Measurements from ENCODE around the gene PDPK1. TPM values are rescaled to one million over a fixed set of nuclear protein-coding genes. Genes with fewer than 3 reads are reported as not detected.

The PDPK1 gene
- total and polyA plus RNA-seq, 2 experiments from 2014 or later = 19.3 to 25.8 TPM

DNA sequence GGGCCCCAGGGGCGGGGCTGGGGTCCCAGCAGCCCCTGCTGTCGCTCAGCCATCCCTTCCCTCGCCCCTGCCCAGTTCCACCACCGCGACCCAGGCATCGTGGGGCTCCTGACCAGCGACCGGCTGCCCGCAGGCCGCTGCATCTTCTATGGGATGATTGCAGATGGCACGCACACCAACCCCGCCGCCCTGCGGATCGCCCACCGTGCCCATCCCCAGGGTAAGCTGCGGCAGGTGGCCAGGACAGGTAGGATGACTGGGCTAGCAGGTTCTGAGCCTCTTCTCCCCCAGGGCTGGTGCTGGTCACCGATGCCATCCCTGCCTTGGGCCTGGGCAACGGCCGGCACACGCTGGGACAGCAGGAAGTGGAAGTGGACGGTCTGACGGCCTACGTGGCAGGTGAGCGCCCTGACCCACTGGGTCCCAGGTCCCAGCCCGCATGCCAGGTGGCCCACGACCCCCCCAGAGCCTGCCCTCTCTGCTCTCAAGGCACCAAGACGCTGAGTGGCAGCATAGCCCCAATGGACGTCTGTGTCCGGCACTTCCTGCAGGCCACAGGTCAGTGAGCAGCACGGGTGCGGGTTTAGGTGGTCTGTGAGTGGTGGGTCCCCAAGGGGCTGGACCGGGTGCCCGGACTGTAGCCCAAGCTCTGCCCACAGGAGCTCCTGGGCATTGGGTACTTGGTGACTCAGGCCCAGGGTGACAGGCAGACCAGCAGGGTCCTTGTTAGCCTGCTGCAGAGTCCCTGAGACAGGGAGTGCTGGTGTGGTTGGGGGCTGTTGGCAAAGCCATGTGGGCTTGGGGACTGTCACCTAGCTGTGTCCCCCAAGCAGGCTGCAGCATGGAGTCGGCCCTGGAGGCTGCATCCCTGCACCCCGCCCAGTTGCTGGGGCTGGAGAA is 9.4 kb upstream of the PDPK1 start:
- Mint-ChIP-seq H3K27me3 (ENCODE audit: insufficient read depth, low read depth, poor library complexity) (peaks cover 17% of the 10 kb centered on the region), H3K4me3 (no peak overlapping the region), H3K36me3 (ENCODE audit: low read depth) (peaks cover 22% of the 10 kb centered on the region), H3K4me1 (peaks cover 8% of the 10 kb centered on the region), H3K27ac (no peak overlapping the region), H3K9me3 (peaks cover 3% of the 10 kb centered on the region; the same call in 1 of the 3 replicates)
- TF ChIP-seq, protein P1, sequence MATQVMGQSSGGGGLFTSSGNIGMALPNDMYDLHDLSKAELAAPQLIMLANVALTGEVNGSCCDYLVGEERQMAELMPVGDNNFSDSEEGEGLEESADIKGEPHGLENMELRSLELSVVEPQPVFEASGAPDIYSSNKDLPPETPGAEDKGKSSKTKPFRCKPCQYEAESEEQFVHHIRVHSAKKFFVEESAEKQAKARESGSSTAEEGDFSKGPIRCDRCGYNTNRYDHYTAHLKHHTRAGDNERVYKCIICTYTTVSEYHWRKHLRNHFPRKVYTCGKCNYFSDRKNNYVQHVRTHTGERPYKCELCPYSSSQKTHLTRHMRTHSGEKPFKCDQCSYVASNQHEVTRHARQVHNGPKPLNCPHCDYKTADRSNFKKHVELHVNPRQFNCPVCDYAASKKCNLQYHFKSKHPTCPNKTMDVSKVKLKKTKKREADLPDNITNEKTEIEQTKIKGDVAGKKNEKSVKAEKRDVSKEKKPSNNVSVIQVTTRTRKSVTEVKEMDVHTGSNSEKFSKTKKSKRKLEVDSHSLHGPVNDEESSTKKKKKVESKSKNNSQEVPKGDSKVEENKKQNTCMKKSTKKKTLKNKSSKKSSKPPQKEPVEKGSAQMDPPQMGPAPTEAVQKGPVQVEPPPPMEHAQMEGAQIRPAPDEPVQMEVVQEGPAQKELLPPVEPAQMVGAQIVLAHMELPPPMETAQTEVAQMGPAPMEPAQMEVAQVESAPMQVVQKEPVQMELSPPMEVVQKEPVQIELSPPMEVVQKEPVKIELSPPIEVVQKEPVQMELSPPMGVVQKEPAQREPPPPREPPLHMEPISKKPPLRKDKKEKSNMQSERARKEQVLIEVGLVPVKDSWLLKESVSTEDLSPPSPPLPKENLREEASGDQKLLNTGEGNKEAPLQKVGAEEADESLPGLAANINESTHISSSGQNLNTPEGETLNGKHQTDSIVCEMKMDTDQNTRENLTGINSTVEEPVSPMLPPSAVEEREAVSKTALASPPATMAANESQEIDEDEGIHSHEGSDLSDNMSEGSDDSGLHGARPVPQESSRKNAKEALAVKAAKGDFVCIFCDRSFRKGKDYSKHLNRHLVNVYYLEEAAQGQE (IDR thresholded peaks at IDR 0.05; ENCODE audit: unreplicated experiment) = no peak
- TF ChIP-seq ZNF114 (CRISPR knock-in tag; IDR thresholded peaks at IDR 0.05) (no peak), STAT1 (IDR thresholded peaks at IDR 0.05; ENCODE audit: unreplicated experiment) (no peak), POLR2AphosphoS5 (IDR thresholded peaks at IDR 0.05; ENCODE audit: low read depth) (no peak), CREB1 (CRISPR knock-in tag; IDR thresholded peaks at IDR 0.05; ENCODE audit: low read depth) (no peak), EZH2phosphoT487 (IDR thresholded peaks at IDR 0.05; ENCODE audit: unreplicated experiment) (no peak), NANOG (IDR thresholded peaks at IDR 0.05; ENCODE audit: borderline replicate concordance) (no peak), JUNB (IDR thresholded peaks at IDR 0.05; ENCODE audit: unreplicated experiment) (no peak), ZNF331 (CRISPR knock-in tag; IDR thresholded peaks at IDR 0.05; ENCODE audit: low read depth) (no peak), EZH2 (IDR thresholded peaks at IDR 0.05; ENCODE audit: low read depth, unreplicated experiment) (no peak)
- TF ChIP-seq, protein P2, sequence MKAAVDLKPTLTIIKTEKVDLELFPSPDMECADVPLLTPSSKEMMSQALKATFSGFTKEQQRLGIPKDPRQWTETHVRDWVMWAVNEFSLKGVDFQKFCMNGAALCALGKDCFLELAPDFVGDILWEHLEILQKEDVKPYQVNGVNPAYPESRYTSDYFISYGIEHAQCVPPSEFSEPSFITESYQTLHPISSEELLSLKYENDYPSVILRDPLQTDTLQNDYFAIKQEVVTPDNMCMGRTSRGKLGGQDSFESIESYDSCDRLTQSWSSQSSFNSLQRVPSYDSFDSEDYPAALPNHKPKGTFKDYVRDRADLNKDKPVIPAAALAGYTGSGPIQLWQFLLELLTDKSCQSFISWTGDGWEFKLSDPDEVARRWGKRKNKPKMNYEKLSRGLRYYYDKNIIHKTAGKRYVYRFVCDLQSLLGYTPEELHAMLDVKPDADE (IDR thresholded peaks at IDR 0.05) = no peak
- TF ChIP-seq, protein P3, sequence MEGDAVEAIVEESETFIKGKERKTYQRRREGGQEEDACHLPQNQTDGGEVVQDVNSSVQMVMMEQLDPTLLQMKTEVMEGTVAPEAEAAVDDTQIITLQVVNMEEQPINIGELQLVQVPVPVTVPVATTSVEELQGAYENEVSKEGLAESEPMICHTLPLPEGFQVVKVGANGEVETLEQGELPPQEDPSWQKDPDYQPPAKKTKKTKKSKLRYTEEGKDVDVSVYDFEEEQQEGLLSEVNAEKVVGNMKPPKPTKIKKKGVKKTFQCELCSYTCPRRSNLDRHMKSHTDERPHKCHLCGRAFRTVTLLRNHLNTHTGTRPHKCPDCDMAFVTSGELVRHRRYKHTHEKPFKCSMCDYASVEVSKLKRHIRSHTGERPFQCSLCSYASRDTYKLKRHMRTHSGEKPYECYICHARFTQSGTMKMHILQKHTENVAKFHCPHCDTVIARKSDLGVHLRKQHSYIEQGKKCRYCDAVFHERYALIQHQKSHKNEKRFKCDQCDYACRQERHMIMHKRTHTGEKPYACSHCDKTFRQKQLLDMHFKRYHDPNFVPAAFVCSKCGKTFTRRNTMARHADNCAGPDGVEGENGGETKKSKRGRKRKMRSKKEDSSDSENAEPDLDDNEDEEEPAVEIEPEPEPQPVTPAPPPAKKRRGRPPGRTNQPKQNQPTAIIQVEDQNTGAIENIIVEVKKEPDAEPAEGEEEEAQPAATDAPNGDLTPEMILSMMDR (conservative IDR thresholded peaks at IDR 0.05; ENCODE audit: low read depth in 2 of 2) = no peak
- TF ChIP-seq, protein P4, sequence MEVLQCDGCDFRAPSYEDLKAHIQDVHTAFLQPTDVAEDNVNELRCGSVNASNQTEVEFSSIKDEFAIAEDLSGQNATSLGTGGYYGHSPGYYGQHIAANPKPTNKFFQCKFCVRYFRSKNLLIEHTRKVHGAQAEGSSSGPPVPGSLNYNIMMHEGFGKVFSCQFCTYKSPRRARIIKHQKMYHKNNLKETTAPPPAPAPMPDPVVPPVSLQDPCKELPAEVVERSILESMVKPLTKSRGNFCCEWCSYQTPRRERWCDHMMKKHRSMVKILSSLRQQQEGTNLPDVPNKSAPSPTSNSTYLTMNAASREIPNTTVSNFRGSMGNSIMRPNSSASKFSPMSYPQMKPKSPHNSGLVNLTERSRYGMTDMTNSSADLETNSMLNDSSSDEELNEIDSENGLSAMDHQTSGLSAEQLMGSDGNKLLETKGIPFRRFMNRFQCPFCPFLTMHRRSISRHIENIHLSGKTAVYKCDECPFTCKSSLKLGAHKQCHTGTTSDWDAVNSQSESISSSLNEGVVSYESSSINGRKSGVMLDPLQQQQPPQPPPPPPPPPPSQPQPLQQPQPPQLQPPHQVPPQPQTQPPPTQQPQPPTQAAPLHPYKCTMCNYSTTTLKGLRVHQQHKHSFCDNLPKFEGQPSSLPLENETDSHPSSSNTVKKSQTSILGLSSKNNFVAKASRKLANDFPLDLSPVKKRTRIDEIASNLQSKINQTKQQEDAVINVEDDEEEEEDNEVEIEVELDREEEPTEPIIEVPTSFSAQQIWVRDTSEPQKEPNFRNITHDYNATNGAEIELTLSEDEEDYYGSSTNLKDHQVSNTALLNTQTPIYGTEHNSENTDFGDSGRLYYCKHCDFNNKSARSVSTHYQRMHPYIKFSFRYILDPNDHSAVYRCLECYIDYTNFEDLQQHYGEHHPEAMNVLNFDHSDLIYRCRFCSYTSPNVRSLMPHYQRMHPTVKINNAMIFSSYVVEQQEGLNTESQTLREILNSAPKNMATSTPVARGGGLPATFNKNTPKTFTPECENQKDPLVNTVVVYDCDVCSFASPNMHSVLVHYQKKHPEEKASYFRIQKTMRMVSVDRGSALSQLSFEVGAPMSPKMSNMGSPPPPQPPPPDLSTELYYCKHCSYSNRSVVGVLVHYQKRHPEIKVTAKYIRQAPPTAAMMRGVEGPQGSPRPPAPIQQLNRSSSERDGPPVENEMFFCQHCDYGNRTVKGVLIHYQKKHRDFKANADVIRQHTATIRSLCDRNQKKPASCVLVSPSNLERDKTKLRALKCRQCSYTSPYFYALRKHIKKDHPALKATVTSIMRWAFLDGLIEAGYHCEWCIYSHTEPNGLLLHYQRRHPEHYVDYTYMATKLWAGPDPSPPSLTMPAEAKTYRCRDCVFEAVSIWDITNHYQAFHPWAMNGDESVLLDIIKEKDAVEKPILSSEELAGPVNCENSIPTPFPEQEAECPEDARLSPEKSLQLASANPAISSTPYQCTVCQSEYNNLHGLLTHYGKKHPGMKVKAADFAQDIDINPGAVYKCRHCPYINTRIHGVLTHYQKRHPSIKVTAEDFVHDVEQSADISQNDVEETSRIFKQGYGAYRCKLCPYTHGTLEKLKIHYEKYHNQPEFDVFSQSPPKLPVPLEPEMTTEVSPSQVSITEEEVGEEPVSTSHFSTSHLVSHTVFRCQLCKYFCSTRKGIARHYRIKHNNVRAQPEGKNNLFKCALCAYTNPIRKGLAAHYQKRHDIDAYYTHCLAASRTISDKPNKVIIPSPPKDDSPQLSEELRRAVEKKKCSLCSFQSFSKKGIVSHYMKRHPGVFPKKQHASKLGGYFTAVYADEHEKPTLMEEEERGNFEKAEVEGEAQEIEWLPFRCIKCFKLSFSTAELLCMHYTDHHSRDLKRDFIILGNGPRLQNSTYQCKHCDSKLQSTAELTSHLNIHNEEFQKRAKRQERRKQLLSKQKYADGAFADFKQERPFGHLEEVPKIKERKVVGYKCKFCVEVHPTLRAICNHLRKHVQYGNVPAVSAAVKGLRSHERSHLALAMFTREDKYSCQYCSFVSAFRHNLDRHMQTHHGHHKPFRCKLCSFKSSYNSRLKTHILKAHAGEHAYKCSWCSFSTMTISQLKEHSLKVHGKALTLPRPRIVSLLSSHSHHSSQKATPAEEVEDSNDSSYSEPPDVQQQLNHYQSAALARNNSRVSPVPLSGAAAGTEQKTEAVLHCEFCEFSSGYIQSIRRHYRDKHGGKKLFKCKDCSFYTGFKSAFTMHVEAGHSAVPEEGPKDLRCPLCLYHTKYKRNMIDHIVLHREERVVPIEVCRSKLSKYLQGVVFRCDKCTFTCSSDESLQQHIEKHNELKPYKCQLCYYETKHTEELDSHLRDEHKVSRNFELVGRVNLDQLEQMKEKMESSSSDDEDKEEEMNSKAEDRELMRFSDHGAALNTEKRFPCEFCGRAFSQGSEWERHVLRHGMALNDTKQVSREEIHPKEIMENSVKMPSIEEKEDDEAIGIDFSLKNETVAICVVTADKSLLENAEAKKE (CRISPR knock-in tag; IDR thresholded peaks at IDR 0.05) = no peak
- no peak for DNase-seq (ENCODE audit: low spot score)
- ATAC-seq = no peak
- Histone ChIP-seq H3K4me2 (no peak overlapping the region), H3F3A (replicated peaks; ENCODE audit: low read depth) (peaks cover 14% of the 10 kb centered on the region; the same call in 1 of the 2 replicates), H3K36me3 (ENCODE audit: insufficient read depth) (no peaks in the 10 kb centered on the region; the same call in 1 of the 2 replicates), H2AFZ (no peak overlapping the region), H3K9me2 (ENCODE audit: insufficient read depth) (no peaks in the 10 kb centered on the region), H3K27ac (ENCODE audit: low read depth) (no peak overlapping the region), H3K27me3 (ENCODE audit: insufficient read depth) (peaks cover 1% of the 10 kb centered on the region; the same call in 1 of the 2 replicates), H3K4me1 (ENCODE audit: insufficient read depth) (peaks cover 5% of the 10 kb centered on the region), H3K4me3 (no peak overlapping the region), H4K20me1 (replicated peaks; ENCODE audit: insufficient read depth) (peaks cover 5% of the 10 kb centered on the region; the same call in 1 of the 2 replicates), H3K79me2 (replicated peaks; ENCODE audit: insufficient read depth) (no peaks in the 10 kb centered on the region)

All from GM23338 (cell line).